Measurements from ENCODE around the gene MYH11.
"Not testable (repeated sequence)": the region's sequence is repeated elsewhere in the genome, so short reads cannot be mapped to it uniquely, and the experiment has no call there.

The MYH11 gene

DNA sequence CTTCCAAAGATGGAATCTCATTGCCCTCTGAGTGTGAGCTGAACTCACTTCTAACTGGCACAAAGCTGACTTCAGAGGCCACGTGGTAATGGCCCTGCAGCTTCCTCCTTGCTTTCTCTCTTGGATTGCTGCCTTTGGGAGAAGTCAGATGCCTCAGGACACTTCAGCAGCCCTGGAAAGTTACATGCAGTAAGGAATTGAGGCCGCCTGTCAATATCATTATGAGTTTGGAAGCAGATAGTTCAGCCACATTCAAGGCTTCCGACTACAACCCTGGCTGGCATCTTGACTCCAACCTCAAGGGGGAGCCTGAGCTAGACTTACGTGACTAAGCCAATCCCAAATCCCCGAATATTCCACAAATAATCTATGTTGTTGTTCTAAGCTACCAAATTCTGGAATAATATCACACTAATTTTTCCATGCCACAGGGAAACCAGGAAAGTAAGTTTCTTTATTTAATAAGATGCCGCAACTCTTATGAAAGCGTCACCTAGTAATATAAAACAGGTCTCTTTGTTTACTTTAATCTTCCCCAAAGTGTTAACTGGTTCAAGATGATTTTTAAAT is 18.0 kb upstream of the MYH11 start:
- DNase-seq: no peak

- no peak for DNase-seq
Measured at GRCh38 chr16:15873737-15874136, 16.9 kb upstream of the MYH11 start.

DNA sequence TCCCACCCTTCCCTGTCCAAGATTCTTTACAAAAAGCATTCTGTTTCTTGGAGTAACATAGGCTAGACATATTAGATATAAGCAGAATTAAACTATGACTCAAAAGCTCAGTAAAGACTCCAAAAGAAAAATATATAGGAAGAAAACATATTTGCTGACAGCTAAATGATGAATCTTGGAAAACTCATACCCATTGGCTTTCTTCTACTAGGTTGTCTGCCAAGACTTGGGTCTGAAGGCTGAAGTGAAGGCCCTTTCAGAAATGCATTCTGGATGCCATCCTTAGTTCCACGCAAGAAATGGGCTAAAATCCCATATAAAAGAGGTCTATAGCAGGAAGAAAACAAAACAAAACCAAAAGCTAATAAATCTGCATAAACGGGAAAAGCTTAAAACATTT is 16.5 kb upstream of the MYH11 start:
- no peak for DNase-seq

- DNase-seq: no peak
Measured at GRCh38 chr16:15870011-15870410, 13.2 kb upstream of the MYH11 start.

GRCh38 chr16:15866451-15866850 is 9.6 kb upstream of the MYH11 start:
- no peak for DNase-seq

DNA sequence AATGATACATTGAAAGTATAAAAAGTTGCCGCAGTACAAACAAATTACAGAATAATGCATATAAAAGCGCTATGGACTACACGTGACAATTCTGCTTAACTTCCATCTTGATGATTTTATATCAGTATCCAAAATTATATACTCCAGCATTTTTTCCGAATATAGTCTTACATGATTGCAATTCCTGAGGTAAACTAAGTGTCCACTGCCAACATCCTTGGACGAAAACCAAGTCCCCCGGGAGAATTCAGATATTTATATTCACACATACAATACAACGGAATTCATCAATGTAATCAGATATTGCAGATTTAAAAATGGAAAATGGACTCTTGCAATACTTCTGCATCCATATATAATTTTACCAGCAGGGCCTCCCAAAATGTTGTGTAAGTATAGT is 8.9 kb upstream of the MYH11 start:
- no peak for DNase-seq

DNA sequence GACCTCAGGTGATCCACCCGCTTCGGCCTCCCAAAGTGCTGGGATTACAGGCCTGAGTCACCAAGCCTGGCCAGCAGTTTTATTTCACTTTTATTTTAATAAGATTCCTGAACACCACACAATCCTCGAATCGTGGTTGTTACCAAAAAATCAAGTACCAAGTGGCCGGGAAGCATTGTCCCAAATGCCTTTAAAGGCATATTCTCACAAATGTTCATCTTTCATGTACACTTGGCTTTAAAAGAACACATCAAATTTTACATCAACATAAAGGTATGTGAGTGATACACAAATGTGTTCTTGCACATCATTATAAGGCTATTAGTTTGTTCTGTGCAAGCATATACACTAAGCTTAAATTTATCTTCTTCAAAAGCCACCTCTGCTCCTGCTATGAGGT is 8.1 kb upstream of the MYH11 start:
- no peak for DNase-seq

GRCh38 chr16:15861996-15862395 is 5.2 kb upstream of the MYH11 start:
- DNase-seq: no peak

- no peak for DNase-seq
Measured at GRCh38 chr16:15858921-15859668, 2.3 kb upstream of the MYH11 start.

- no peak for DNase-seq
Measured at GRCh38 chr16:15857724-15858560, 1.1 kb upstream of the MYH11 start.

- DNase-seq: no peak
Measured at GRCh38 chr16:15856182-15856581, 646 bp downstream of the MYH11 start.

GRCh38 chr16:15855704-15856003 is 1.2 kb downstream of the MYH11 start:
- no peak for DNase-seq

GRCh38 chr16:15854906-15855703 is 1.7 kb downstream of the MYH11 start:
- no peak for DNase-seq

DNA sequence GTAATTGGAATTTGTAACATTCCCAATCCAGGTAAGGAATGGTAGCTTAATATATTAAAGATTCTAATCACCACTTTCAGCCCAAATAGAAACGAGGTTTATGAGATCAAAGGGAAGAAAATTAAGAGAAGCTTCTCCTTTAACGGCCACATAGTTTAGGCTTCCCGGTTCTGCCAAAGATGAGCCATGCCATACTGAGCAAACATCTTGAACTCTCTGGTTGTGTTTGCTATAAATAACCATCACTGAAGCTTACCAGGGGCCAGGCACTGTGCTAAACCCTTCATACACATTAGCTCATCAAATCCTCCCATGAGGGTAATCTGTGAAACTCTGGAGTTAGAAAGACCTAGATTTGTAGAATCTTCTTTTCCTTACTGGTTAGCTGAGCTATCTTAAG is 2.8 kb downstream of the MYH11 start:
- DNase-seq: no peak

GRCh38 chr16:15853021-15853420 is 3.8 kb downstream of the MYH11 start:
- DNase-seq: no peak

DNA sequence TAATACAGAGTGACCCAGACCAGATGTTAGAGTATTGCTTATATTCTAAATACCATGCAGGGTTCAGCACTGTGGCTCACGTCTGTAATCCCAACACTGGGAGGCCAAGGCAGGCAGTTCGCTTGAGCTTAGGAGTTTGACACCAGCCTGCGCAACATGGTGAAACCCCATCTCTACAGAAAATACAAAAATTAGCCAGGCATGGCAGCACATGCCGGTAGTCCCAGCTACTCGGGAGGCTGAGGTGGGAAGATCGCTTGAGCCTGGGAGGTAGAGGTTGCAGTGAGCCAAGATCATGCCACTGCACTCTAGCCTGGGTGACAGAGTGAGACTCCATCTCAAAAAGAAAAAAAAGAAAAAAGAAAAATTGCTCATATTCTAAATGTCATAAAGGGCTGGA is 6.3 kb downstream of the MYH11 start:
- not testable (repeated sequence) for DNase-seq

DNA sequence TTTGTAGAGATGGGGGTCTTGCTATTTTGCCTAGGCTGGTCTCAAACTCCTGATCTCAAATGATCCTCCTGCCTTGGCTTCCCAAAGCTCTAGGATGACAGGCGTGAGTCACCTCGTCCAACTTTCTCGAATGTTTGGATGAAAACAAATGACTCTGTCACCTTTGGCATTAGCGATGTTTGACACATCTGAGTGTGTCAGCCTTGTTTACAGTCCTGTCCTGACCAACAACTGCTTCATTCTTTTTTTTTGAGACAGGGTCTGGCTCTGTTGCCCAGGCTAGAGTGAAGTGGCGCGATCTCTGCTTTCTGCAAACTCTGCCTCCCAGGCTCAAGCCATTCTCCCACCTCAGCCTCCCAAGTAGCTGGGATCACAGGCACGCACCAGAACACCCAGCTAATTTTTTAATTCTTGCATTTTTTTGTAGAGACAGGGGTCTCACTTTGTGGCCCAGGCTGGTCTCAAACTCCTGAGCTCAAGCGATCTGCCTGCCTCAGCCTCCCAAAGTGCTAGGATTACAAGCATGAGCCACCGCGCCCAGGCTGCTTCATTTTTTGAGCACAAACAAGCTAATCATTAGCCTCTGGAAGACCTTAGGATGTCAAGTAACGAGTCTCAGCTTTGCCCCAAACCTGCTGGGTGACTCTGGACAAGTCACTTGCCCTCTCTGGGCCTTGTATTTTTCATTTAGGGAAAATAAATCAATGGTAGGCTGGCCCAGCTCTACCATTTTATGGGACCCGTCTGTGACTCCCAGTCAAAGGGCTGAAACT is 7.4 kb downstream of the MYH11 start:
- no peak for DNase-seq

DNA sequence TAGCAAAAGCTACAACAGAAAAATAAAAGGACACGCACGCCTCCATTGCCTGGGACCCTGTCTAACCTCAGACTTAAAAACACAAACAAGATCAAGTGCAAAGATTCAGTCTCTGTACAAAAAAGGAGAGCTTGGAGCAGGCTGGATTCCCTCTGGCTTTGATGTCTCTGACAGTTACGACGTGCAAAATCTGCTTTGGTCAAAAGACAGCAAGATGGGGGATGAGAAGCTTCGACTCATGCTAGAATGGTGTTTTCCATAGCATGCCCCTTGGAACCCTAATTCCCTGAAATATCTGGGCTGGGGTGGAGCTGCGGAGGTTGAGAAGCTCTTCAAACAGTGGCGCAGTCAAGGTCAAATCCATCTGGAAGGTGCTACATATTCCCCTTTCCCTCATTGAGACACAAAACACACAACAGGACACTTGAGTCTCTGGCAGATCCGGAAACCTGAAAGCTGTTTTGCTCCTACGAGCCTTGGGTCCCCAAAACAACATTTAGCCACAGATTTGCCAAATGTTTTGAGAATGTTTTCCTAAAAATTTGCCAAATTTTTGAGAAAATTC is 9.1 kb downstream of the MYH11 start:
- DNase-seq: no peak

DNA sequence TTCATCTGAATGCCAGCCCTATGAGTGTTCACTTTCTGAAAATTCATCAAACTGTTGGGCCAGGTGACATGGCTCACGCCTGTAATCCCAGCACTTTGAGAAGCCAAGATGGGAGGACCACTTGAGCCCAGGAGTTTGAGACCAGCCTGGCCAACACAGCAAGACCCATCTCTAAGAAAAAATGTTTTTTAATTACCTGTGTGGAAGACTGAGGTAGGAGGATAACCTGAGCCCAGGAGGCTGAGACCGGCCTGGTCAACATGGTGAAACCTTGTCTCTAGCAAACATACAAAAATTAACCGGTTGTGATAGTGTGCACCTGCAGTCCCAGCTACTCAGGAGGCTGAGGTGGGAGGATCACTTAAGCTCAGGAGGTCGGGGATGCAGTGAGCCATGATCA is 10.3 kb downstream of the MYH11 start:
- no peak for DNase-seq

- no peak for DNase-seq
Measured at GRCh38 chr16:15843635-15844279, 13.1 kb downstream of the MYH11 start.

DNA sequence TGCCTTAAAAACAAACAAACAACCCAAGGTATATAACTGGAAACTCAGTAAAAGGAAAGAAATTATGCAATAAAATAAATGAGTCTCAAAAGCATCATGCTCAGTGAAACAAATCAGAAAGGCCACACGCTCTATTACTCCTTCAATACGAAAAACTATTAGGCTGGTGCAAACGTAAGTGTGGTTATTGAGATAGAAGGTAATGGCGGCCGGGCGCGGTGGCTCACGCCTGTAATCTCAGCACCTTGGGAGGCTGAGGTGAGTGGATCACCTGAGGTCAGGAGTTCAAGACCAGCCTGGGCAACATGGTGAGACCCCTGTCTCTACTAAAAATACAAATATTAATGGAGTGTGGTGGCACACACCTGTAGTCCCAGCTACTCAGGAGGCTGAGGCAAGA is 17.6 kb downstream of the MYH11 start:
- DNase-seq: not testable (repeated sequence)

GRCh38 chr16:15837761-15838160 is 19.1 kb downstream of the MYH11 start:
- DNase-seq: no peak
